PFSK-1 (cell line): Measurements from ENCODE around the gene SFRP4.

Experiments used
- POLR2AphosphoS5 ChIP-seq: IDR thresholded peaks from 2 replicates; pipeline ENCODE4 v1.6.1; 2012; ENCODE audit warnings: low read depth, mild to moderate bottlenecking, control low read depth, low read length, moderate library complexity
- REST ChIP-seq, 2 experiments: IDR thresholded peaks; 2 replicates each; pipeline versions ENCODE4 v1.6.1 to v1.8.0; 2011 to 2012; ENCODE audit warnings: low read depth in 2 of 2, low read length in 2 of 2, control low read depth in 1 of 2, inconsistent platforms in 1 of 2, mild to moderate bottlenecking in 1 of 2, moderate library complexity in 1 of 2; ENCODE audit not compliant: insufficient read depth in 1 of 2
- TAF1 ChIP-seq: IDR thresholded peaks from 2 replicates; pipeline ENCODE4 v1.6.1; 2012; ENCODE audit warnings: low read length, control low read depth, borderline replicate concordance; ENCODE audit not compliant: insufficient read depth

- no peak for TF ChIP-seq REST (IDR thresholded peaks at IDR 0.05; ENCODE audit: insufficient read depth in 1 of 2, low read depth in 2 of 2, low read length in 2 of 2)
- TF ChIP-seq POLR2AphosphoS5, result no peak
- TF ChIP-seq TAF1, result no peak
Observed at GRCh38 chr7:37952240-37952639, 35.6 kb upstream of the SFRP4 start.
